ENCODE results near the gene AQP5. TPM values are rescaled to one million over a fixed set of nuclear protein-coding genes. Genes with fewer than 3 reads are reported as not detected.
A peak's percentile ranks its signal among the peaks of the same experiment; 100 is the strongest.

AQP5 gene
- total and polyA plus RNA-seq, 2 of the 8 experiments (the other 6 are each of a cell fraction or from before 2014, with no cell fraction given): 2.5 to 3.2 TPM

GRCh38 chr12:49945394-49946080 is 16.1 kb upstream of the AQP5 start (continued):
- no peak for TF ChIP-seq EZH2 (IDR thresholded peaks at IDR 0.05; ENCODE audit: low read depth, low read length, severe bottlenecking)
- no peak for TF ChIP-seq KDM4A (IDR thresholded peaks at IDR 0.05; ENCODE audit: low read depth, low read length, severe bottlenecking)
- TF ChIP-seq KDM1A (IDR thresholded peaks at IDR 0.05; ENCODE audit: borderline replicate concordance, low read length): no peak; the same call in 1 of the 2 replicates
- peak; percentile 44 for TF ChIP-seq CTBP2 (IDR thresholded peaks at IDR 0.05; ENCODE audit: borderline replicate concordance, insufficient read depth, insufficient read length, low read length)
- no peak for TF ChIP-seq CHD2 (IDR thresholded peaks at IDR 0.05; ENCODE audit: low read length)
- no peak for TF ChIP-seq CEBPB (IDR thresholded peaks at IDR 0.05; ENCODE audit: low read depth, low read length)
- TF ChIP-seq, protein P1, sequence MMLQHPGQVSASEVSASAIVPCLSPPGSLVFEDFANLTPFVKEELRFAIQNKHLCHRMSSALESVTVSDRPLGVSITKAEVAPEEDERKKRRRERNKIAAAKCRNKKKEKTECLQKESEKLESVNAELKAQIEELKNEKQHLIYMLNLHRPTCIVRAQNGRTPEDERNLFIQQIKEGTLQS (IDR thresholded peaks at IDR 0.05; ENCODE audit: insufficient read depth, low read depth, low read length): no peak
- TF ChIP-seq HDAC2 (IDR thresholded peaks at IDR 0.05; ENCODE audit: borderline replicate concordance in 1 of 2, low read depth in 2 of 2, low read length in 2 of 2): 0 out of 4 replicates have a peak, but pooled peaks have one; percentile 24 to 34
- no peak for TF ChIP-seq BRCA1 (IDR thresholded peaks at IDR 0.05; ENCODE audit: low read depth, low read length)
- no peak; the same call in 1 of the 2 replicates for TF ChIP-seq SUZ12 (IDR thresholded peaks at IDR 0.05; ENCODE audit: low read length)
- peak; percentile 60; the same call in 1 of the 2 replicates for TF ChIP-seq CREB1 (IDR thresholded peaks at IDR 0.05)
- TF ChIP-seq TBP (IDR thresholded peaks at IDR 0.05; ENCODE audit: low read depth, low read length): no peak
- TF ChIP-seq E2F6 (IDR thresholded peaks at IDR 0.05): peak; percentile 65; the same call in 1 of the 2 replicates
- no peak for TF ChIP-seq SP4 (IDR thresholded peaks at IDR 0.05; ENCODE audit: low read length)
- TF ChIP-seq RBBP5 (IDR thresholded peaks at IDR 0.05; ENCODE audit: borderline replicate concordance, low read depth, low read length): no peak
- TF ChIP-seq TAF7 (optimal IDR thresholded peaks at IDR 0.05; ENCODE audit: borderline replicate concordance, low read depth, low read length): peak; percentile 66
- TF ChIP-seq ASH2L (IDR thresholded peaks at IDR 0.05; ENCODE audit: low read length): peak; percentile 67
- peak; percentile 60; the same call in 1 of the 2 replicates for TF ChIP-seq GABPA (IDR thresholded peaks at IDR 0.05; ENCODE audit: borderline replicate concordance, insufficient read depth, low read length)
- TF ChIP-seq JUN (IDR thresholded peaks at IDR 0.05; ENCODE audit: low read depth, low read length): no peak
- TF ChIP-seq SP1 (IDR thresholded peaks at IDR 0.05; ENCODE audit: low read depth, low read length): 0 out of 2 replicates have a peak, but pooled peaks have one; percentile 28

Data from H1 (cell line).